Type B pancreatic cell (in vitro differentiated cells): ENCODE measurements around the gene ARHGAP4. TPM values are rescaled to one million over a fixed set of nuclear protein-coding genes. Genes with fewer than 3 reads are reported as not detected.

ENCODE experiments used
- DNase-seq: peaks from one replicate; pipeline ENCODE4 v3.0.0; 2021; ENCODE audit warnings: mixed read lengths; ENCODE audit not compliant: unreplicated experiment; ENCODE audit errors: extremely low spot score
- H3K27ac Mint-ChIP-seq: 2 replicates; pipeline ENCODE4 v1.8.0; 2021; ENCODE audit warnings: mild to moderate bottlenecking, mixed read lengths
- H3K27me3 Mint-ChIP-seq: 2 replicates; pipeline ENCODE4 v1.8.0; 2021; ENCODE audit warnings: mixed read lengths
- H3K36me3 Mint-ChIP-seq: 2 replicates; pipeline ENCODE4 v1.8.0; 2021; ENCODE audit warnings: mixed read lengths
- H3K4me1 Mint-ChIP-seq: one replicate; pipeline ENCODE4 v1.8.0; 2021; ENCODE audit warnings: mixed read lengths; ENCODE audit not compliant: unreplicated experiment
- H3K4me3 Mint-ChIP-seq: 2 replicates; pipeline ENCODE4 v1.8.0; 2021; ENCODE audit warnings: mild to moderate bottlenecking, mixed read lengths
- H3K9me3 Mint-ChIP-seq: 2 replicates; pipeline ENCODE4 v1.8.0; 2021; ENCODE audit warnings: mixed read lengths
- CTCF ChIP-seq: fragments of 200-600 bp; sonication (generic); conservative IDR thresholded peaks from 2 replicates; pipeline ENCODE4 v1.5.0; 2021; ENCODE audit warnings: antibody characterized with exemption, mild to moderate bottlenecking
- total RNA-seq: library from RNA; stranded (reverse); gene quantifications from 2 replicates; pipeline ENCODE4 v1.2.1, GENCODE V29; 2021; ENCODE audit warnings: low replicate concordance

Gene ARHGAP4
- total RNA-seq, 1 donor from 2014 or later, result 8.8 TPM

DNA sequence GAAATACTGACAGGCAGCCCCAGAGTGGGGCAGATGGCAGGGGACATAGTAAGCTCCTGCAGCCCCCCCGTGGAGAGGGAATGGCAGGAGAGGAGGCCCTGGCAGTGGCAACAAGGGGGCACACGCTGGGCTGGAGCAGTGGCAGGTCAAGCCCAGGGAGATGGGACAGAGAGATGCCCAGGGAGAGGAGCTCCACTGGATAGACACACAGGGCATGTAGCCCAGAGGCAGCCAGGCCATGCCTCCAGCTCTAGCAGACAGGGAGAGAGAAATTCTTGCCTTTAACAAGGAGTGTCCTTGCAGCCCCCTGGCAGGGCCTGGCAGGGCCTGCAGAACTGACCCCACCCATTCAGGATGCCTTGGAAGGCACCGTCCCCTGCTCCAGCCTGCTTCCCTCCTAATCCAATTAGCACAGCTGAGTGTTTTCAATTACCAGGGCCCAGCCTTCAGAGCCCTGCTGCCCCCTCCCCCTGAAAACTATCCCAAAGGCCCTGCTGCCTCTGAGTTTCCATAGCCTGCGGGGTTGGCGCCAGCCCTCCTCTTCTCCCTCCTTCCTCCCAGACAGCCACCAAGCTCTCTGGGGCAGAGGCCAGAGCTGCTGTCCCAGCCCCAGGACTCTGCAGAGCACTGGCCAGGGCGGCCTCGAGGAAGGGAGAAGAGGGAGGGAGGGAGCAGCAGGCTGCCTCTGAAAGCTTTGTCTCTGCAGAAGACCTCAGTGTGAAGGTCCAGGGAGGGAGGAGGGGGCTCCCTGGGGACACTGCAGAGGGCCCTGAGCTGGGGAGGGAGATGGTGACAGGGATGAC is 52.6 kb downstream of the ARHGAP4 start:
- Mint-ChIP-seq H3K36me3 (no peaks in the 10 kb centered on the region), H3K9me3 (no peaks in the 10 kb centered on the region), H3K4me3 (no peak overlapping the region), H3K27ac (no peak overlapping the region), H3K4me1 (peaks cover 5% of the 10 kb centered on the region), H3K27me3 (peaks cover 21% of the 10 kb centered on the region)
- no peak for TF ChIP-seq CTCF
- no peak for DNase-seq

DNA sequence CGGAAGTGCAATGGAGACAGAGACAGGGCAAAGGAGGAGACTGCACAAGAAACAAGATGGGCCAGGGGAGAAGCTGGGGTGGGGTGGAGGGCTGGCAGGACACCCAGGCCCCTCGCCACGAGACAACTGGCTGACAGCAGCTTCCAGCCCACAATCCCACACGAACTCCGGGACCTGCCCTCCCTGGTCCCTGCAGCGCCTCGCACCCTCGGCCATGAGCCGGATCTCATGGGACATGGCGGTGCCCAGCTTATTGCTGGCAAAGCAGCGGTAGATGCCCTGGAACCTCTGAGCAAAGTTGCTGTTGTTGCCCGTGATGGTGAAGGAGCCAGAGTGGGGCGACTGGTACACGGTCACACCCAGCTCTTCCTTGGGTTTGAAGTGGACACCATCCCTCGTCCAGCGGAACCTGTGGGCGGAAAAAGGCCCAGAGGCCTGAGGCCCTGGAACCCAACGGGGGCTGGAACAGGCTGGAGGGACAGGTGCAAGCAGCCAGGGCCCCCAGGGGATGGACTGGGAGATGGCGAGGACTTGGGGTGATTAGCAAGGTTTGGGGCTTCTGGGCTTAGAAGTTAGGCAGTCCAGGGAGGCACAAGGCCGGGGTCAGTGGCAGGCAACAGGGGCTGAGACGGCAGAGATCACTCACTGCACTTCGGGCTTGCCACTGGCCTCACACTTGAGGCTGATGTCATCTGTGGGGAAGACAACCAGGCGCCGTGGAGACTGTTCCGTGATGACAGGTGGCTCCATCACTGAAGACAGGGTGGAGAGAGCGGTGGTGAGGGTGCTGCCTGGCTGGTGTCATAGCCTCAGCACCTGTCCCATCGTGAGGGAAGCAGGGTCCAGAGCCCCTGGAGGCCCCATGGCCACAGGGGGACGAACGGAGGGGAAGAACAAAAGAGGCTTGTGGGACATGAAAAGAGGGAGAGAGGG is 53.9 kb downstream of the ARHGAP4 start:
- peaks cover 16% of the 10 kb centered on the region for H3K27me3 Mint-ChIP-seq
- H3K27ac Mint-ChIP-seq, result no peak overlapping the region
- no peak overlapping the region for H3K4me3 Mint-ChIP-seq
- DNase-seq, result no peak
- no peaks in the 10 kb centered on the region for H3K9me3 Mint-ChIP-seq
- H3K4me1 Mint-ChIP-seq, result no peaks in the 10 kb centered on the region
- no peaks in the 10 kb centered on the region for H3K36me3 Mint-ChIP-seq
- TF ChIP-seq CTCF, result no peak

GRCh38 chrX:153871451-153871850 is 54.6 kb downstream of the ARHGAP4 start:
- Mint-ChIP-seq H3K36me3 (no peaks in the 10 kb centered on the region), H3K9me3 (no peaks in the 10 kb centered on the region), H3K27ac (no peak overlapping the region), H3K4me1 (no peaks in the 10 kb centered on the region), H3K27me3 (peaks cover 15% of the 10 kb centered on the region), H3K4me3 (no peak overlapping the region)
- TF ChIP-seq CTCF, result no peak
- DNase-seq, result no peak

DNA sequence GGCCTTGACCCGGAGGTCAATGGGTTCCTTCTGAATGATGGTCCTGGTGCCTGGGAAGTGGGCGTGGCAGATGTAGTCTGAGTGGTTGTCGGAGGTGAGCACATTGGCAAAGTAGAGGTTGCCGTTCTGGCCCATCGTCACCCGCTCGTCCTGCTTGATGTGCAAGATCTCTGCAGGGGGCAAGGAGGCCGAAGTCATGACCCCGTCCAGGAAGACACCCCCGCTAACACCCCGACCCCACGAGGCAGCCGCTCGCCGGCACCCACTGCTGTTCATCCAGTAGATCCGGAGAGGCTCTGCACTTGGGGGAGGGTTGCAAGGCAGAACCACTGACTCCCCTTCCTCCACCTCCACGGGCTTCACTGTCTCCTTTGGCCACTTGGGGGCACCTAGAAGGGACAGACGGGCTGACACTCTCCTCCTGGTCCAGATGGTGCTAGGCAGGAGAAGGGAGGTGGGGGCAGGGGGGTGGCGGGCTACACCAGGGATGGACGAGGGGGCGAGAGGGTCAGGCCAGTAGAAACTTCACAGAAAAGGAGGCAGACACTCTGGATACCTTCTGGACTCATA is 55.2 kb downstream of the ARHGAP4 start:
- H3K4me1 Mint-ChIP-seq, result no peaks in the 10 kb centered on the region
- no peaks in the 10 kb centered on the region for H3K36me3 Mint-ChIP-seq
- H3K4me3 Mint-ChIP-seq, result no peak overlapping the region
- H3K27me3 Mint-ChIP-seq, result peaks cover 11% of the 10 kb centered on the region
- no peak for TF ChIP-seq CTCF
- DNase-seq, result no peak
- no peaks in the 10 kb centered on the region for H3K9me3 Mint-ChIP-seq
- H3K27ac Mint-ChIP-seq, result no peak overlapping the region

- H3K4me3 Mint-ChIP-seq, result no peak overlapping the region
- no peaks in the 10 kb centered on the region for H3K9me3 Mint-ChIP-seq
- no peak for TF ChIP-seq CTCF
- H3K27ac Mint-ChIP-seq, result no peak overlapping the region
- DNase-seq, result no peak
- H3K27me3 Mint-ChIP-seq, result peaks cover 11% of the 10 kb centered on the region
- no peaks in the 10 kb centered on the region for H3K36me3 Mint-ChIP-seq
- H3K4me1 Mint-ChIP-seq, result no peaks in the 10 kb centered on the region
Observed at GRCh38 chrX:153870288-153870690, 55.8 kb downstream of the ARHGAP4 start.
